ENCODE results near the gene MAP3K2. TPM values are rescaled to one million over a fixed set of nuclear protein-coding genes. Genes with fewer than 3 reads are reported as not detected.

MAP3K2 gene
- total RNA-seq, 4 donors from 2014 or later: 39.4 to 95.4 (median 72.9) TPM

DNA sequence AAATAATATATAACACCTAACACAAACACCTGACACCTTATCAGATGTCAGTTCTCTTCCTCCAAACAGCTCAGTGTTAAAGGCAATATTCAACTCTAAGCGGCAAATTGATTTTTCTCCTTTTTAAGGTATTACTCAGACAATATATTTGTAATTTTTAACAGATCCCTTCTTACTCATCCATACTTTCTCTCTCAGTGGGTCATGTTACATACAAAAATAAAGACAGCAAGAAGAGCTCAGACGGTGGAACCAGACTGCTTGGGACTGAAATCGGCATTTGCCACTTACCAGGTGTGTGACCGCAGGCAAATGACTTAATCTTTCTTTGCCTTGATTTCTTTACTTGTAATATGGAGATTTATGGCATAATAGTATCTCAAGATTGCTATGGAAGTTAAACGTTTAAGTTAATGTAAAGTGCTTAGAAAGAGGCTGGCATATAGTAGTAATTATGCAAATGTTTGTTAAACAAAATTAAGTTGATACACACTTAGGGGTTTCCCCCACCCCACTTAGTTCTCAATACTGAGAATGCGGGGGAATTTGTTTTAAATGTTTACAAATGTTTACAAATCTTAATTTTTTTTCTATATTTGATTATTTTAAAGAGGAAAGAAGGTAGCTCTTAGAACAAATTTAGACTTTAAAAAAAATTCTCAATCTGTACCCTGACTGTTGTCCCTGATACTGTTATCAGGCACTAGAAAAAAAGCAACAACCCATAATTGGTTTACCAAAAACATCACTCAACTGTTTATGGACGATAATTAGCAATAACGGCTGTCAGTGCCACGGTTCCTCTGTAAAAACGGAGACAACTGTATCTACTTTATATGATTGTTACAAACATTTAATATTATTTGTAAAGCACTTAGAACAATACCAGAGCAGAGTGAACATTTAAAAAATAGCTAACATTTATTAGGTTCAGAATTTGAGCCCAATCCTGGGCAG, 25.6 kb downstream of the MAP3K2 start:
- in situ Hi-C loops (cut with MboI; ENCODE audit: low pct_ligation_motif_present in 1 of 4, low pct_unique_long_range_greater_than_20kb in 1 of 4, low sequenced_read_pairs in 3 of 4) (no loop called here), intact Hi-C loops (cut with DNase I; ENCODE audit: low total_unique reads) (no loop called here)
- H3K9me3 ChIP-seq: no peaks in the 10 kb centered on the region
- 78 to 79% methylated on average over 10 of the region's 10 CpGs for WGBS, 2 donors (ENCODE audit: low coverage in 1 of 2)
- DNase-seq: no peak
- H3K27me3 ChIP-seq: no peaks in the 10 kb centered on the region
- H3K27ac ChIP-seq: no peak overlapping the region
- no peaks in the 10 kb centered on the region for H3K36me3 ChIP-seq
- TF ChIP-seq POLR2AphosphoS5 (IDR thresholded peaks at IDR 0.05) (no peak), POLR2A (IDR thresholded peaks at IDR 0.05) (no peak), EP300 (IDR thresholded peaks at IDR 0.05; ENCODE audit: low read depth) (no peak)
- TF ChIP-seq, protein P1, sequence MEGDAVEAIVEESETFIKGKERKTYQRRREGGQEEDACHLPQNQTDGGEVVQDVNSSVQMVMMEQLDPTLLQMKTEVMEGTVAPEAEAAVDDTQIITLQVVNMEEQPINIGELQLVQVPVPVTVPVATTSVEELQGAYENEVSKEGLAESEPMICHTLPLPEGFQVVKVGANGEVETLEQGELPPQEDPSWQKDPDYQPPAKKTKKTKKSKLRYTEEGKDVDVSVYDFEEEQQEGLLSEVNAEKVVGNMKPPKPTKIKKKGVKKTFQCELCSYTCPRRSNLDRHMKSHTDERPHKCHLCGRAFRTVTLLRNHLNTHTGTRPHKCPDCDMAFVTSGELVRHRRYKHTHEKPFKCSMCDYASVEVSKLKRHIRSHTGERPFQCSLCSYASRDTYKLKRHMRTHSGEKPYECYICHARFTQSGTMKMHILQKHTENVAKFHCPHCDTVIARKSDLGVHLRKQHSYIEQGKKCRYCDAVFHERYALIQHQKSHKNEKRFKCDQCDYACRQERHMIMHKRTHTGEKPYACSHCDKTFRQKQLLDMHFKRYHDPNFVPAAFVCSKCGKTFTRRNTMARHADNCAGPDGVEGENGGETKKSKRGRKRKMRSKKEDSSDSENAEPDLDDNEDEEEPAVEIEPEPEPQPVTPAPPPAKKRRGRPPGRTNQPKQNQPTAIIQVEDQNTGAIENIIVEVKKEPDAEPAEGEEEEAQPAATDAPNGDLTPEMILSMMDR (IDR thresholded peaks at IDR 0.05): no peak
- H3K4me1 ChIP-seq: peaks cover 4 to 41% (median 7%) of the 10 kb centered on the region in 4 donors
- no peak overlapping the region for H3K4me3 ChIP-seq

DNA sequence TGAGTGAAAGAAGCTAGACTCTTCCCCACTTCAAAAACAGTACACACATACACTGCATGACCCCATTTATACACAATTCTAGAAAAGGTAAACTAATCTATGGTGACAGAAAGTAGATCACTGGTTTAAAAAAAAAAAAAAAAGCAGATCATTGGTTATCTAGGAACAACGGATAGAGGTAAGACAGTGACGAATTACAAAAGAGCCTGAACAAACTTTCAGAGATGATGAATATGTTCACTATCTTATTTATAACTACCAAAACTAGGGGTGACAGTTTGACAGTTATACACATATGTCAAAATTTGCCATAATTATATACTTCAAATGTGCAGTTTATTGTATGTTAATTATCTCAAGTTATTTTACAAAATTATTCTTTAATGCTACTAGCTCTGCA, 27.5 kb downstream of the MAP3K2 start:
- Histone ChIP-seq H3K4me1 (peaks cover 4 to 41% (median 6%) of the 10 kb centered on the region in 4 donors), H3K36me3 (no peaks in the 10 kb centered on the region), H3K9me3 (no peaks in the 10 kb centered on the region), H3K27ac (no peak overlapping the region), H3K27me3 (no peaks in the 10 kb centered on the region), H3K4me3 (no peak overlapping the region)
- TF ChIP-seq POLR2A (IDR thresholded peaks at IDR 0.05): no peak
- TF ChIP-seq EP300 (IDR thresholded peaks at IDR 0.05; ENCODE audit: low read depth): no peak
- TF ChIP-seq POLR2AphosphoS5 (IDR thresholded peaks at IDR 0.05): no peak
- TF ChIP-seq, protein P1 (IDR thresholded peaks at IDR 0.05): no peak
- in situ Hi-C loops (cut with MboI; ENCODE audit: low pct_ligation_motif_present in 1 of 4, low pct_unique_long_range_greater_than_20kb in 1 of 4, low sequenced_read_pairs in 3 of 4): no loop called here
- no peak for DNase-seq
- WGBS, 2 donors (ENCODE audit: low coverage in 1 of 2): 78 to 83% methylated on average over 2 of the region's 2 CpGs
- intact Hi-C loops (cut with DNase I; ENCODE audit: low total_unique reads): no loop called here

DNA sequence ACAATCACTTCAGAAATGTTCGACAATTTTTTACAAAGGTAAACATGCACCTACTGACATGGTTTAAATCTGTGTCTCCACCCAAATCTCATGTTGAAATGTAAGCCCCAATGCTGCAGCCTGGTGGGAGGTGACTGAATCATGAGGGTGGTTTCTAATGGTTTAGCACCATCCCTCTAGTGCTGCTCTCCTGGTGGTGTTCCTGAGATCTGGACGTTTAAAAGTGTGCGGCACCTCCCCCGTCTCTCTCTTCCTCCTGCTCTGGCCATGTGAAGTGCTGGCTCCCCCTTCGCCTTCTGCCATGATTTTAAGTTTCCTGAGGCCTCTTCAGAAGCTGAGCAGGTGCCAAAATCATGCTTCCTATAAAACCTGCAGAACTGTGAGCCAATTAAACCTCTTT, 28.3 kb downstream of the MAP3K2 start:
- 70 to 88% methylated on average over 2 to 5 of the region's 5 CpGs for WGBS, 2 donors (ENCODE audit: low coverage in 1 of 2)
- in situ Hi-C loops (cut with MboI; ENCODE audit: low pct_ligation_motif_present in 1 of 4, low pct_unique_long_range_greater_than_20kb in 1 of 4, low sequenced_read_pairs in 3 of 4): no loop called here
- H3K9me3 ChIP-seq: no peaks in the 10 kb centered on the region
- DNase-seq: no peak
- H3K4me1 ChIP-seq: peaks cover 4 to 46% (median 5%) of the 10 kb centered on the region in 4 donors
- intact Hi-C loops (cut with DNase I; ENCODE audit: low total_unique reads): no loop called here
- no peak overlapping the region for H3K4me3 ChIP-seq
- no peak overlapping the region for H3K27ac ChIP-seq
- no peak for TF ChIP-seq EP300 (IDR thresholded peaks at IDR 0.05; ENCODE audit: low read depth)
- TF ChIP-seq, protein P1 (IDR thresholded peaks at IDR 0.05): no peak
- no peak for TF ChIP-seq POLR2AphosphoS5 (IDR thresholded peaks at IDR 0.05)
- TF ChIP-seq POLR2A (IDR thresholded peaks at IDR 0.05): no peak
- H3K36me3 ChIP-seq: no peaks in the 10 kb centered on the region
- no peaks in the 10 kb centered on the region for H3K27me3 ChIP-seq

DNA sequence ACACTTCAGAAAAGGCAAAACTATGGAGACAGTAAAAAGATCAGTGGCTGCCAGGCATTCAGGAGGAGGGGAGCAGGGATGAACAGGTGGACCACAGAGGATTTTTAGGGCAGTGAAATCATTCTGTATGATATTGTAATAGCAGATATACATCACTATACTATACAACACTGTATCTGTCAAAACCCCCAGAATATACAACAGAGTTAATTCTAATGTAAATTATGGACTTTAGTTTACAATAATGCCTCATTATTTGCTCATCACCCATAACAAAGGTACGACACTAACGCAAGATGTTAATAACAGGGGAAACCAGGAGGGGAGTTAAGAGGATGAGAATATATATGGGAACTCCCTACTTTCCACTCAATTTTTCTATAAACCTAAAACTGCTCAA, 28.8 kb downstream of the MAP3K2 start:
- Histone ChIP-seq H3K4me3 (no peak overlapping the region), H3K27ac (no peak overlapping the region), H3K4me1 (peaks cover 4 to 47% (median 7%) of the 10 kb centered on the region in 4 donors), H3K9me3 (no peaks in the 10 kb centered on the region), H3K36me3 (no peaks in the 10 kb centered on the region), H3K27me3 (no peaks in the 10 kb centered on the region)
- in situ Hi-C loops (cut with MboI; ENCODE audit: low pct_ligation_motif_present in 1 of 4, low pct_unique_long_range_greater_than_20kb in 1 of 4, low sequenced_read_pairs in 3 of 4) (no loop called here), intact Hi-C loops (cut with DNase I; ENCODE audit: low total_unique reads) (no loop called here)
- 83 to 91% methylated on average over 2 of the region's 2 CpGs for WGBS, 2 donors (ENCODE audit: low coverage in 1 of 2)
- DNase-seq: no peak
- TF ChIP-seq EP300 (IDR thresholded peaks at IDR 0.05; ENCODE audit: low read depth) (no peak), POLR2AphosphoS5 (IDR thresholded peaks at IDR 0.05) (no peak), POLR2A (IDR thresholded peaks at IDR 0.05) (no peak)
- TF ChIP-seq, protein P1 (IDR thresholded peaks at IDR 0.05): no peak

Measured in transverse colon (tissue), 4 donors.